Ishikawa (cell line): Measurements from ENCODE around the gene COL3A1.

Experiments used
- EP300 ChIP-seq: IDR thresholded peaks from 2 replicates; pipeline ENCODE4 v1.6.1; 2012; ENCODE audit warnings: borderline replicate concordance
- FOXM1 ChIP-seq: IDR thresholded peaks from 2 replicates; pipeline ENCODE4 v1.6.1; 2012; ENCODE audit warnings: low read depth, borderline replicate concordance
- MAX ChIP-seq: IDR thresholded peaks from 2 replicates; pipeline ENCODE4 v1.6.1; 2012
- NFIC ChIP-seq: IDR thresholded peaks from 2 replicates; pipeline ENCODE4 v1.6.1; 2012
- RAD21 ChIP-seq: IDR thresholded peaks from 2 replicates; pipeline ENCODE4 v1.6.1; 2012; ENCODE audit warnings: low read depth
- REST ChIP-seq: IDR thresholded peaks from 2 replicates; pipeline ENCODE4 v1.6.1; 2012; ENCODE audit warnings: low read depth, mild to moderate bottlenecking
- TAF1 ChIP-seq: IDR thresholded peaks from 2 replicates; pipeline ENCODE4 v1.6.1; 2012; ENCODE audit warnings: low read depth, mild to moderate bottlenecking
- TEAD4 ChIP-seq: IDR thresholded peaks from 2 replicates; pipeline ENCODE4 v1.6.1; 2012
- YY1 ChIP-seq: IDR thresholded peaks from 2 replicates; pipeline ENCODE4 v1.6.1; 2012; ENCODE audit warnings: low read depth

DNA sequence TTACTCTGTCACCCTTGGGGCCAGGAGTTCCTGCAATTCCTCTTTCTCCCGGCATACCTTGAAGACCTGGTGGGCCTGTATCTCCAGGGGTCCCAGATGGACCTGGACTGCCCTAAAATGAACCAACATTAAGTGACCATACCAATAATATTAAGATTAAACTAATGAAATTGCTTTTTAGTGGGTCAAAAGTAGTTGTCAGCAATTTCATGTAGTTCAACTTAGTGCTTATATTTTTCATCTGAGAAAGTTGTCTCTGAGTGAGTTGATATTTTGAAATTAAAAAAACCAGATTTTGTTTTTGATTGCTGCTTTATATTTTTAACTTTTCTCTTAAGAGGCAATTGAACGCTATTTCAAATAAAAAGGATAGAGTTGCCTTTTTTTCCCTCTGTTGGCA, 83.1 kb downstream of the COL3A1 start:
- TF ChIP-seq NFIC (no peak), EP300 (no peak), FOXM1 (no peak), RAD21 (no peak), YY1 (no peak), TAF1 (no peak), TEAD4 (no peak), MAX (no peak), REST (no peak)
